Measurements from ENCODE around the gene NDUFB8.

NDUFB8 gene

DNA sequence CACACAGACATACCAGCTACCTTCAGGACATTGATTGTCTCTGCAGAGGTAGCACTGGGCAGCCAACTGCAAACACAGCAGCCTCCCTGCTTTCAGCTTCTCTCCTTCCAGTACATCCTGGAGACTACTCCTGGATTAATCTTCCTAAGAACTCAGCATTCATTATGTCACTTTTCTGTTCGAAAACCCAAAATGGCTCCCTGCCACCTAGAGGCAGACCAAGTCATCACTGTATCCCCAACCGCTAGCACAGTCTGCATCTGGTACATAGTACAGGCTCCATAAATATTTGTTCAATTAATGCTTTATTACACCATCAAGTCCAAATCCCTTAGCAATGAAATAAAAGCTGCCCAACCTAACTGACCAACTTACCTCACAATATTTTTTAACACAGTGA lies 5.0 kb downstream of the NDUFB8 start:
- no peak overlapping the region for H3K4me3 ChIP-seq (ENCODE audit: low read length)
- TF ChIP-seq, protein P1, sequence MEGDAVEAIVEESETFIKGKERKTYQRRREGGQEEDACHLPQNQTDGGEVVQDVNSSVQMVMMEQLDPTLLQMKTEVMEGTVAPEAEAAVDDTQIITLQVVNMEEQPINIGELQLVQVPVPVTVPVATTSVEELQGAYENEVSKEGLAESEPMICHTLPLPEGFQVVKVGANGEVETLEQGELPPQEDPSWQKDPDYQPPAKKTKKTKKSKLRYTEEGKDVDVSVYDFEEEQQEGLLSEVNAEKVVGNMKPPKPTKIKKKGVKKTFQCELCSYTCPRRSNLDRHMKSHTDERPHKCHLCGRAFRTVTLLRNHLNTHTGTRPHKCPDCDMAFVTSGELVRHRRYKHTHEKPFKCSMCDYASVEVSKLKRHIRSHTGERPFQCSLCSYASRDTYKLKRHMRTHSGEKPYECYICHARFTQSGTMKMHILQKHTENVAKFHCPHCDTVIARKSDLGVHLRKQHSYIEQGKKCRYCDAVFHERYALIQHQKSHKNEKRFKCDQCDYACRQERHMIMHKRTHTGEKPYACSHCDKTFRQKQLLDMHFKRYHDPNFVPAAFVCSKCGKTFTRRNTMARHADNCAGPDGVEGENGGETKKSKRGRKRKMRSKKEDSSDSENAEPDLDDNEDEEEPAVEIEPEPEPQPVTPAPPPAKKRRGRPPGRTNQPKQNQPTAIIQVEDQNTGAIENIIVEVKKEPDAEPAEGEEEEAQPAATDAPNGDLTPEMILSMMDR (conservative IDR thresholded peaks at IDR 0.05; ENCODE audit: low read depth, low read length) = no peak
- no peak for DNase-seq (ENCODE audit: low read depth)

DNA sequence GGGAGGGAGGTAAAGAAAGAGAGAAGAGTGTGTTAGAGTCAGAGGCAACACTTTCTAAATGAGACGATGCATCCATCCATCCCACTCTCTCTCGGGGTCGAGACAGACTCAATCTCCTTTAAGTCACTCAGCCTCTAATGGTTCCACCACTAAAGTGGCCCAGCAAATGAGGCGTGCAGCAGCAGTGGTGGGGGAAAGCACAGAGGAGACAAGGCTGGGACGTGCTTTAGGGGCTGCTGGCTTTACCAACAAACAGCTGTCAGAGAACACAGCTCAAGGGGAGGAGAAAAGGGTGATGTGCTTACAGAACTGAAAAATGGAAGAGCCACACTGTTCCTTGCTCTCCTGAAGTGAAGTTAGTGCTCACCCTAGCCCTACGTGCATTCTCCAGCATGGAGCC lies 5.5 kb downstream of the NDUFB8 start:
- no peak for DNase-seq (ENCODE audit: low read depth)
- TF ChIP-seq, protein P1 (conservative IDR thresholded peaks at IDR 0.05; ENCODE audit: low read depth, low read length) = no peak
- H3K4me3 ChIP-seq (ENCODE audit: low read length) = no peak overlapping the region

DNA sequence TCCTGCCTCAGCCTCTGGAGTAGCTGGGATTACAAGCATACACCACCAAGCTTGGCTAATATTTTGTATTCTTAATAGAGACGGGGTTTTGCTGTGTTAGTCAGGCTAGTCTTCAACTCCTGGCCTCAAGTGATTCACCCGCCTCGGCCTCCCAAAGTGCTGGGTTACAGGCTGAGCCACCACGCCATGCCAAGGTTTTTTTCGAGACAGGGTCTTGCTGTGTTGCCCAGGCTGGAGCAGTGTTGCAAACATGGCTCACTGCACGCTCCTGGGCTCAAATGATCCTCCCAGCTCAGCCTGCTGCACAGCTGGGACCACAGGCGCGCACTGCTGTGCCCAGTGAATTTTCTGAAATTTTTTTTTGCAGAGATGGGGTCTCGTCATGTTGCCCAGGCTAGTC lies 6.7 kb downstream of the NDUFB8 start:
- no peak for DNase-seq (ENCODE audit: low read depth)
- TF ChIP-seq, protein P1 (conservative IDR thresholded peaks at IDR 0.05; ENCODE audit: low read depth, low read length) = no peak

DNA sequence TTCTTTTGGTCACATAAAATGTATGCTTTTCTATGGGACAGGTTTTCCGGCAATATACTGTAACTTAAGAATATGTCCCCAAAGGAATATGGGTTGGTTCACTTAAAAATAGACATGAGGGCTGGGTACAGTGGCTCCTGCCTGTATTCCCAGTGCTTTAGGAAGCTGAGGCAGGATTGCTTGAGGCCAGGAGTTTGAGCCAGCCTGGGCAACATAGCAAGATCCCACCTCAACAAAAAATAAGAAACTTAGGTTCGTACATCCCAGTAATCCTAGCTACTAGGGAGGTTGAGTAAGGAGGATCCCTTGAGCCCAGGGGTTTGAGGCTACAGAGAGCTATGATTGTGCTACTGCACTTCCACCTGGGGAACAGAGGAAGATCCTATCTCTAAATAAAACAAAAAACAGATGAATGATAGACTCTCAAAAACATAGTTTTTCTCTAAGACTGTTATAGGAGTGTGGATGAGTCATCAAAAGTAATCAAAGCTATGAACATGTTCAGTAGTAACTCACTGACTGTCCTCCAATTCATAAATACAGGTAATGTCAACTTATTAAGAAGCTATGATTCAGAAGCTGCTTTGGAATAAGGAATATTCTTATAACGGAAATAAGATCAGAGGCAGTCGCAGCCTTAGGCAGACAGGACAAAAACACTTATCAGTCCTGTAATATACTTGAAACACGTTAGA lies 7.4 kb downstream of the NDUFB8 start:
- TF ChIP-seq, protein P1 (conservative IDR thresholded peaks at IDR 0.05; ENCODE audit: low read depth, low read length) = no peak
- no peak overlapping the region for H3K4me3 ChIP-seq (ENCODE audit: low read length)
- no peak for DNase-seq (ENCODE audit: low read depth)

More for the DNA sequence above, 6.7 kb downstream of the NDUFB8 start:
- H3K4me3 ChIP-seq (ENCODE audit: low read length) = no peak overlapping the region

DNA sequence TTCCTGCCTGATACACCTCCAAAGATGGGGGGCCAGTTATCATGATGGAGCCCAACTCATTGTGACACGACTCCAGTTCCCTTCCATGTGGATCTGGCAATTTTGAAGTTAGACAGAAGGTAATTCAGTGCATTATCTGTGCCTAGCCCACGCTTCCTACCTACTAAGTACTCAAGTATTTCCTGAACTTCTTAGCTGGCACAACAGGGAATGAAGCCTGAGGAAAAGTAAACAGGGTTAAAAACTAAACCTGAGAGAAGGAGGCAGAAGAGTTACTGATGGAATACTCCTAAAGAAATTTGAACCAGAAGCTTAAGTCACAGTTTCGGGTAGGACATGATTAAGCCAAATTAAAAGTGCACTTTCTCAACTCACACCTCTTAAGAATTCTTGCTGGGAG lies 8.9 kb downstream of the NDUFB8 start:
- TF ChIP-seq, protein P1 (conservative IDR thresholded peaks at IDR 0.05; ENCODE audit: low read depth, low read length) = no peak
- DNase-seq (ENCODE audit: low read depth) = no peak
- no peak overlapping the region for H3K4me3 ChIP-seq (ENCODE audit: low read length)

DNA sequence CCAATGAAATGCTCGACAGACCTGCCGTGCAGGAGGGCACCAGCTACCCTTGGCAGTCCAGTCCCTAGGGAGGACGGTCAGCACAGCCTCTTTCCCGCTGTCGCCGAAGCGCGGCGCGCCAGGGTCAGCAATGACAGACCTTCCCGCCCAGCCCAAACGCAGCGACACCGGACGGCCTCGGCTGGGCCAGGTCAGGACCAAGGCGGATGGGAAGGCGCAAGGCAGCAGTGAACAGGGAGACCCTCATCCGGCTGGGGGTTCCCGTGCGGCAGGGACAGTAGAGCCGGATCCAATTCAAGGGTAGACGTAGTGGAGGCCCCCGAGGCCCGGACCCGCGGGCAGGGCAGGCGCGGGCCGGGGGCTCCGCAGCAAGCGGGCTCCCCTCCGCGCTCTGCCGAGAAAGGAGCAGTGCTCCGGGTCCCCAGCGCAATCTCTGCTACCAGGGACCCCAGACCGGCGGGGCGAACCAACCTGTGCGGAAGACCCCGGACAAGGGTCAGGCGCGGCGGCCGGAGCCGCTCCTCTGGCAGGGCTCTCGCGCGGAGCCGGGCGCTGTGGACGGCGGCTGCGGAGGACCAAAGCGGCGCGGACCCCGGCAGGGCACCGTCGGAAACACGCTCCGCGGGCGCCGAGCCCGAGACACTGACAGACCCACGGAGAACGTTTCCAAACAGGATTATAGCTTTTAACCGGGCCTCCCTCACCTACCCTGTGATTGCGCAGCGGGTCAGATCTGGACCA lies 10.2 kb downstream of the NDUFB8 start, which contains the start of gene SEC31B:
Gene SEC31B, minus strand, starts transcription at position 551 of the 741 bp plus-strand sequence. CDS start 2,909 bp downstream, outside the sequence.
- DNase-seq (ENCODE audit: low read depth) = no peak
- H3K4me3 ChIP-seq (ENCODE audit: low read length) = peak within 1 kb of the TSS; percentile 47
- TF ChIP-seq, protein P1 (conservative IDR thresholded peaks at IDR 0.05; ENCODE audit: low read depth, low read length) = peak; percentile 15

All from retinal pigment epithelial cell (primary cell).